HepG2 (cell line): ENCODE results near the gene LIF.

Source experiments
- CHD2 ChIP-seq: IDR thresholded peaks from 2 replicates; pipeline ENCODE4 v1.6.1; 2011; ENCODE audit warnings: low read depth, low read length, improper control_type of control experiment
- CTCF ChIP-seq: sonication (generic); formaldehyde crosslinking; IDR thresholded peaks from 2 replicates; pipeline ENCODE4 v1.5.0; 2020; ENCODE audit warnings: mild to moderate bottlenecking, missing genetic modification reagents, moderate library complexity
- EP300 ChIP-seq, 3 experiments: sonication (generic) in 1 of 3; formaldehyde crosslinking in 1 of 3; IDR thresholded peaks; 2 replicates each; pipeline versions ENCODE4 v1.5.1 to v1.6.1; 2011 to 2020; ENCODE audit warnings: low read depth in 2 of 3, low read length in 2 of 3, borderline replicate concordance in 1 of 3, improper control_type of control experiment in 1 of 3, mild to moderate bottlenecking in 1 of 3, missing genetic modification reagents in 1 of 3, moderate library complexity in 1 of 3
- HOXA9 ChIP-seq: sonication (generic); formaldehyde crosslinking; IDR thresholded peaks from 2 replicates; pipeline ENCODE4 v1.8.1; 2022; ENCODE audit warnings: missing genetic modification reagents, mild to moderate bottlenecking, moderate library complexity, borderline replicate concordance
- NR2F1 ChIP-seq, 2 experiments: fragments of 450-650 bp in 1 of 2; formaldehyde crosslinking in 1 of 2; IDR thresholded peaks; 2 replicates each; pipeline versions ENCODE4 v1.5.0 to v1.6.1; 2016 to 2020; ENCODE audit warnings: mild to moderate bottlenecking in 1 of 2, missing compliant biosample characterization in 1 of 2, missing genetic modification reagents in 1 of 2, moderate library complexity in 1 of 2
- TCF7L2 ChIP-seq: IDR thresholded peaks from 2 replicates; pipeline ENCODE4 v1.6.1; 2011; ENCODE audit warnings: mild to moderate bottlenecking, low read depth, low read length, moderate library complexity
- ZBTB7B ChIP-seq: sonication (generic); formaldehyde crosslinking; IDR thresholded peaks from 2 replicates; pipeline ENCODE4 v1.4.0; 2020; ENCODE audit warnings: missing genetic modification reagents
- ZNF18 ChIP-seq: sonication (generic); formaldehyde crosslinking; IDR thresholded peaks from 2 replicates; pipeline ENCODE4 v1.8.0; 2022; ENCODE audit warnings: mild to moderate bottlenecking, missing genetic modification reagents; ENCODE audit not compliant: insufficient replicate concordance
- ZNF615 ChIP-seq: sonication (generic); formaldehyde crosslinking; IDR thresholded peaks from 2 replicates; pipeline ENCODE4 v1.5.0; 2020; ENCODE audit warnings: mild to moderate bottlenecking, missing genetic modification reagents, borderline replicate concordance
- ZSCAN29 ChIP-seq: sonication (generic); formaldehyde crosslinking; conservative IDR thresholded peaks from 2 replicates; pipeline ENCODE4 v1.4.0; 2020; ENCODE audit warnings: mild to moderate bottlenecking, missing genetic modification reagents

GRCh38 chr22:30238136-30238535 lies 8.4 kb downstream of the LIF start:
- TF ChIP-seq TCF7L2: no peak
- TF ChIP-seq EP300 (IDR thresholded peaks at IDR 0.05; ENCODE audit: low read depth in 2 of 2, low read length in 2 of 2): no peak
- no peak for TF ChIP-seq EP300 (CRISPR knock-in tag; IDR thresholded peaks at IDR 0.05; ENCODE audit: borderline replicate concordance)
- TF ChIP-seq ZNF615: no peak
- no peak for TF ChIP-seq CHD2
- no peak for TF ChIP-seq CTCF (CRISPR knock-in tag)
- TF ChIP-seq ZBTB7B (CRISPR knock-in tag): no peak
- TF ChIP-seq NR2F1 (CRISPR knock-in tag; IDR thresholded peaks at IDR 0.05): no peak
- TF ChIP-seq ZNF18 (CRISPR knock-in tag): no peak
- no peak for TF ChIP-seq ZSCAN29 (CRISPR knock-in tag)
- no peak for TF ChIP-seq HOXA9
